KMS-11 (cell line): ENCODE results near the gene ALKBH5.

Experiments used
- H2AFZ ChIP-seq: fragments of 200-600 bp; sonication (generic); 2 replicates; pipeline ENCODE4 v1.6.1; 2016; ENCODE audit warnings: antibody characterized with exemption, mixed run types, low read depth
- H3K27ac ChIP-seq: fragments of 200-600 bp; sonication (generic); 2 replicates; pipeline ENCODE4 v1.6.1; 2016; ENCODE audit warnings: mild to moderate bottlenecking, mixed run types
- H3K27me3 ChIP-seq: fragments of 200-600 bp; sonication (generic); 2 replicates; pipeline ENCODE4 v1.6.1; 2017; ENCODE audit warnings: mild to moderate bottlenecking, low read depth, mixed run types, moderate library complexity; ENCODE audit not compliant: insufficient read depth
- H3K36me3 ChIP-seq: fragments of 200-600 bp; sonication (generic); 2 replicates; pipeline ENCODE4 v1.6.1; 2017; ENCODE audit warnings: mild to moderate bottlenecking, mixed run types; ENCODE audit not compliant: insufficient read depth
- H3K4me1 ChIP-seq: fragments of 200-600 bp; sonication (generic); 2 replicates; pipeline ENCODE4 v1.6.1; 2016; ENCODE audit warnings: mild to moderate bottlenecking, low read depth, mixed run types; ENCODE audit not compliant: poor library complexity, severe bottlenecking
- H3K4me2 ChIP-seq: fragments of 200-600 bp; sonication (generic); 2 replicates; pipeline ENCODE4 v1.7.0; 2016; ENCODE audit warnings: mild to moderate bottlenecking, mixed run types
- H3K4me3 ChIP-seq: fragments of 200-600 bp; sonication (generic); IDR thresholded peaks from 2 replicates; pipeline ENCODE4 v1.6.1; 2017; ENCODE audit warnings: low read depth, low read length, mixed read lengths; ENCODE audit not compliant: insufficient read depth
- H3K79me2 ChIP-seq: fragments of 200-600 bp; sonication (generic); 2 replicates; pipeline ENCODE4 v1.6.1; 2016; ENCODE audit warnings: low read depth, mixed run types; ENCODE audit not compliant: insufficient read depth
- H3K9ac ChIP-seq: fragments of 200-600 bp; sonication (generic); 2 replicates; pipeline ENCODE4 v1.6.1; 2016; ENCODE audit warnings: mild to moderate bottlenecking, mixed run types
- H4K20me1 ChIP-seq: fragments of 200-600 bp; sonication (generic); 2 replicates; pipeline ENCODE4 v1.6.1; 2016; ENCODE audit warnings: mild to moderate bottlenecking, mixed run types; ENCODE audit not compliant: insufficient read depth
- TF ChIP-seq, protein P1 (sequence below): fragments of 200-600 bp; sonication (generic); conservative IDR thresholded peaks from 2 replicates; pipeline ENCODE4 v1.6.1; 2017; ENCODE audit warnings: low read depth, mild to moderate bottlenecking, antibody characterized with exemption, low read length, moderate library complexity, mixed read lengths

ALKBH5 gene

DNA sequence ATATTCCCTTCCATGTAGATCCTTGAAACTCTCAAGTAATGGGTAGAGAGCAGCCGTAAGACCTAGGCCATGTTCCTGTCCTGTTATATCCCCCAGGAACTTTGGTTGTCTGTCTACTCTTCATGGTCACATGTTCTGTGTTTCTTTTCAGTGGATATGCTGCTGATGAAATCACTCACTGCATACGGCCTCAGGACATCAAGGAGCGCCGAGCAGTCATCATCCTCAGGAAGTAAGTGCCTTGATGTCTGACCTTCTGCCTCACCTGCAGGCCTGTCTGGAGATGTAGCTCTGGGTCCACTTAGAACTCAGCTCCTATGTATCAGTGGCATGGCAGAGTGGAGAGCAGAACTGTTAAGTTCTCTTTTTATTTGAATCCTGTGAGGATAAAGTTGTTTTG, 11.2 kb downstream of the ALKBH5 start:
- Histone ChIP-seq H3K27ac (no peak overlapping the region), H3K9ac (no peak overlapping the region), H3K4me3 (no peak overlapping the region), H3K4me2 (no peak overlapping the region), H4K20me1 (no peaks in the 10 kb centered on the region), H3K79me2 (peaks cover 12% of the 10 kb centered on the region; the same call in 1 of the 2 replicates), H3K27me3 (no peaks in the 10 kb centered on the region), H3K4me1 (no peaks in the 10 kb centered on the region), H2AFZ (no peak overlapping the region), H3K36me3 (0 out of 2 replicates have a peak, but pooled peaks cover 4% of the 10 kb centered on the region)
- TF ChIP-seq, protein P1, sequence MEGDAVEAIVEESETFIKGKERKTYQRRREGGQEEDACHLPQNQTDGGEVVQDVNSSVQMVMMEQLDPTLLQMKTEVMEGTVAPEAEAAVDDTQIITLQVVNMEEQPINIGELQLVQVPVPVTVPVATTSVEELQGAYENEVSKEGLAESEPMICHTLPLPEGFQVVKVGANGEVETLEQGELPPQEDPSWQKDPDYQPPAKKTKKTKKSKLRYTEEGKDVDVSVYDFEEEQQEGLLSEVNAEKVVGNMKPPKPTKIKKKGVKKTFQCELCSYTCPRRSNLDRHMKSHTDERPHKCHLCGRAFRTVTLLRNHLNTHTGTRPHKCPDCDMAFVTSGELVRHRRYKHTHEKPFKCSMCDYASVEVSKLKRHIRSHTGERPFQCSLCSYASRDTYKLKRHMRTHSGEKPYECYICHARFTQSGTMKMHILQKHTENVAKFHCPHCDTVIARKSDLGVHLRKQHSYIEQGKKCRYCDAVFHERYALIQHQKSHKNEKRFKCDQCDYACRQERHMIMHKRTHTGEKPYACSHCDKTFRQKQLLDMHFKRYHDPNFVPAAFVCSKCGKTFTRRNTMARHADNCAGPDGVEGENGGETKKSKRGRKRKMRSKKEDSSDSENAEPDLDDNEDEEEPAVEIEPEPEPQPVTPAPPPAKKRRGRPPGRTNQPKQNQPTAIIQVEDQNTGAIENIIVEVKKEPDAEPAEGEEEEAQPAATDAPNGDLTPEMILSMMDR = no peak

DNA sequence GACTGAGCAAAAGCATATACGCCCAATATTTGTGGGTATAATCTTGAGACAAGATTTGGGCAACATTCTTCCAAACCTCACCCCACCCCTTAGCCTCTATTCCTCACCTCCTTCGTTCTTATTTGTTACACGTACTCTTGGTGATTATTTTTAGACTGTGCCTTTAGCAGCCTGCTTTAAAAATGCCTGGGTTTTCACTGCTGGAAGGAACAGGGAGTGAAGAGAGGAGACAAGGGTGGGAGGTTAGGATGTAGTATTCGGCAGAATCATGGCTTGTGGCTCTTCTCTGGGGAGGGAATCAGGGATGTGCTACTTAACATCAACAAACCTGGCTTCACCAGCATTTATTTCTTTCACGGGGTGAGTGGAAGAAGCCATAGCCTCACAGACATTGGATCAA, 11.6 kb downstream of the ALKBH5 start:
- Histone ChIP-seq H3K4me1 (no peaks in the 10 kb centered on the region), H3K79me2 (peaks cover 9% of the 10 kb centered on the region; the same call in 1 of the 2 replicates), H3K9ac (no peak overlapping the region), H3K36me3 (0 out of 2 replicates have a peak, but pooled peaks cover 4% of the 10 kb centered on the region), H2AFZ (no peak overlapping the region), H3K27ac (no peak overlapping the region), H3K4me3 (no peak overlapping the region), H4K20me1 (no peaks in the 10 kb centered on the region), H3K4me2 (no peak overlapping the region), H3K27me3 (no peaks in the 10 kb centered on the region)
- TF ChIP-seq, protein P1 = no peak

DNA sequence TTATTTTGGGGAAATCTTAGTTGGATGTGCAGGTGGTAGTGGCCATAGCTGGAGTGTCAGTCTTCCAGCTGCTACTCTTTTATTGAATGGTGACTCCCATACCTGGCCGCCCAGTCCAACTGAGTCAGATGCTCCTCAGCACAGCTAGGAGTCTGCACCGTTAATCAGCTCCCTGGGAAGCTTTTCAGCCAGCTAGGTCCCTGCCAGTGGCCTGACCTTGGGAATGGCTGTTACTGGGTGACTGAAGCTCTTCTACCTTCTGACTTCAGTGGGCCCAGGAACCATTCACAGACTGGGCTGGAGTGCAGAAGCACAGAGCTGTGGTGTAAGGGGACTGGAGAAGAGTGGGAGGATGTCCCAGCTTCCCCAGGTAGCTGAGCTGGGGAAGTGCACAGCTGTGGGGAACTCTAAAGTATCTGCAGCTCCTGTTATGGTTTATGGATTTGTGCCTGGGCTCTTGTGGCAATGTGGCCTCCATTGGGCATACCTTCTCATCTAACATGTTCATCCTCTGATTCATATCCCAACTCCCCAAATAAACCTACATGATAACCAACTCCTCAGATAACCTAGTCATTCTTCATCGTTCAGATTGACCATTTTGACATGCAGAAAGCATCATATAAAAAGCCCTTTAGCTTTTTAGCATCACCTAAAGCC, 14.0 kb downstream of the ALKBH5 start:
- Histone ChIP-seq H4K20me1 (no peaks in the 10 kb centered on the region), H3K4me2 (no peak overlapping the region), H3K9ac (no peak overlapping the region), H3K79me2 (peaks cover 3% of the 10 kb centered on the region; the same call in 1 of the 2 replicates), H2AFZ (no peak overlapping the region), H3K4me3 (no peak overlapping the region), H3K4me1 (no peaks in the 10 kb centered on the region), H3K27ac (no peak overlapping the region), H3K27me3 (no peaks in the 10 kb centered on the region), H3K36me3 (0 out of 2 replicates have a peak, but pooled peaks cover 4% of the 10 kb centered on the region)
- TF ChIP-seq, protein P1 = no peak

DNA sequence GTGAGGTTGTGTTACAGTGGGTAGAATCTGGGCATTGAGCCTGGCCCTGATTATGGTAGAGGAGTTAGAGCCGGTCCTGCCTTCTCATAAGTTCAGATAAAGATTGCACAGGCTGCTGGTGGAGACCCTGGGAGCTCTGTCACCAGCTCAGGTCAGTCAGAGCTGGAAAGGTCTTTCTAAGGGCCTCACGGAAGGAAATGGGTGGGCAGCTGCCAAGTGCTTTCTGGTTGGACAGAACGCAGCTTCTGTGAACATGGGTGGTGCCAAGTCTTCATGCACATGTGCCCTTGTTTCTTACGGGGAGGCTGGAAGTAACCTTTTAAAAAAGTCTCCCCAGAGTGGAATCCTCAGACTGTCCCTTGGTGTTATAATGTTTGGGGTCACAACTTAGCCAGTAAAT, 14.9 kb downstream of the ALKBH5 start:
- H4K20me1 ChIP-seq = no peaks in the 10 kb centered on the region
- H3K9ac ChIP-seq = no peak overlapping the region
- no peak overlapping the region for H2AFZ ChIP-seq
- TF ChIP-seq, protein P1 = no peak
- H3K36me3 ChIP-seq = 0 out of 2 replicates have a peak, but pooled peaks cover 4% of the 10 kb centered on the region
- no peaks in the 10 kb centered on the region for H3K4me1 ChIP-seq
- H3K4me3 ChIP-seq = no peak overlapping the region
- no peak overlapping the region for H3K4me2 ChIP-seq
- peaks cover 3% of the 10 kb centered on the region; the same call in 1 of the 2 replicates for H3K79me2 ChIP-seq
- H3K27me3 ChIP-seq = no peaks in the 10 kb centered on the region
- no peak overlapping the region for H3K27ac ChIP-seq
